CD8-positive, alpha-beta memory T cell (primary cell): Measurements from ENCODE around the gene NDRG2. TPM values are rescaled to one million over a fixed set of nuclear protein-coding genes. Genes with fewer than 3 reads are reported as not detected.

Source experiments
- CTCF ChIA-PET: fragments of 350-600 bp; sonication (Branson Sonifier 250); formaldehyde crosslinking; loops from one replicate; lab custom pipeline; 2021; ENCODE audit warnings: antibody characterized with exemption; lab: Charles Lee
- POLR2A ChIA-PET: fragments of 350-600 bp; sonication (Branson Sonifier 250); formaldehyde crosslinking; loops from one replicate; lab custom pipeline; 2021; ENCODE audit warnings: antibody characterized with exemption; lab: Charles Lee
- DNase-seq, 5 donors: peaks; one replicate each; pipeline versions ENCODE4 v3.0.0 to v3.0.0-alpha.2; 2020 to 2022; ENCODE audit warnings: mixed read lengths in 1 of 5
- H3K27ac ChIP-seq: one replicate; pipeline ENCODE4 v1.7.0; 2013; ENCODE audit warnings: low read depth, mild to moderate bottlenecking, low read length, moderate library complexity
- H3K27me3 ChIP-seq: 2 replicates; pipeline ENCODE4 v1.7.0; 2013; ENCODE audit warnings: low read length, mild to moderate bottlenecking; ENCODE audit not compliant: insufficient read depth, poor library complexity, severe bottlenecking
- H3K36me3 ChIP-seq: 2 replicates; pipeline ENCODE4 v1.7.0; 2013; ENCODE audit warnings: mild to moderate bottlenecking, low read length, moderate library complexity; ENCODE audit not compliant: insufficient read depth
- H3K4me1 ChIP-seq: 2 replicates; pipeline ENCODE4 v1.7.0; 2013; ENCODE audit warnings: mild to moderate bottlenecking, low read length, moderate library complexity; ENCODE audit not compliant: insufficient read depth
- H3K4me3 ChIP-seq: 2 replicates; pipeline ENCODE4 v1.7.0; 2013; ENCODE audit warnings: mild to moderate bottlenecking, low read length
- H3K9me3 ChIP-seq: 2 replicates; pipeline ENCODE4 v1.7.0; 2013; ENCODE audit warnings: mild to moderate bottlenecking, low read length
- H3K27ac Mint-ChIP-seq, 8 donors: one replicate each; pipeline ENCODE4 v1.8.0; 2020 to 2021; ENCODE audit warnings: mixed read lengths in 8 of 8, mild to moderate bottlenecking in 6 of 8, inconsistent platforms in 3 of 8, moderate library complexity in 3 of 8
- H3K27me3 Mint-ChIP-seq, 2 donors: one replicate each; pipeline ENCODE4 v1.8.0; 2020 to 2021; ENCODE audit warnings: mixed read lengths in 2 of 2, mild to moderate bottlenecking in 1 of 2, moderate library complexity in 1 of 2
- H3K36me3 Mint-ChIP-seq, 3 donors: one replicate each; pipeline ENCODE4 v1.8.0; 2020 to 2021; ENCODE audit warnings: mixed read lengths in 3 of 3, inconsistent platforms in 1 of 3, mild to moderate bottlenecking in 1 of 3
- H3K4me1 Mint-ChIP-seq, 3 donors: one replicate each; pipeline ENCODE4 v1.8.0; 2020 to 2021; ENCODE audit warnings: mixed read lengths in 3 of 3, inconsistent platforms in 1 of 3, mild to moderate bottlenecking in 1 of 3
- H3K4me3 Mint-ChIP-seq, 7 donors: one replicate each; pipeline ENCODE4 v1.8.0; 2020 to 2021; ENCODE audit warnings: mixed read lengths in 7 of 7, mild to moderate bottlenecking in 6 of 7, moderate library complexity in 4 of 7, inconsistent platforms in 2 of 7
- H3K9me3 Mint-ChIP-seq, 5 donors: one replicate each; pipeline ENCODE4 v1.8.0; 2020 to 2022; ENCODE audit warnings: mixed read lengths in 5 of 5, mild to moderate bottlenecking in 3 of 5, moderate library complexity in 2 of 5, inconsistent platforms in 1 of 5
- polyA plus RNA-seq: library from polyadenylated mRNA; unstranded; fragments of 300-500 nt; fragmentation: Illumina TruSeq; gene quantifications from one replicate; pipeline ENCODE4 v1.2.3, GENCODE V29; 2021
- total RNA-seq, 2 experiments: library from RNA; stranded (reverse); gene quantifications; one replicate each; pipeline ENCODE4 v1.2.3, GENCODE V29; 2021

The NDRG2 gene
- total and polyA plus RNA-seq, 3 experiments from 2014 or later = 4.8 to 19.9 (median 5.0) TPM

DNA sequence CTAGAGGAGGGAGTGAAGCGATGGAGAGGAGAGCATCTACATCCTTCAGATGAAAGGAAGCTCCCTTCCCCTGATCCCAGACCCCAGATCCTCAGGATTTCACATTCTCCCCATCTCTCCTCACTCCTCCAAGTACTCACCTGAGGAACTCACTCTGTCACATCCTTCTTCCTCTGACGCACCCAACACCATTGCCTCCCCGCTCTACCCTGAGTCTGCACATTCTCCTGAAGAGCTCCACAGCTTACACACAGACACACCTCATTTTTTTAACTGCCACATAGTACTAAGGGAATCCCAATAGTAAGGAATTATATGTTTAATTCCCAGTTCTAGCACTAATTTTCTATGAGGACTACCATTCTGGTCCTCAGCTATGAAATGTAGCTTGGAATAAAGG is 51.4 kb downstream of the NDRG2 start:
- H3K9me3 ChIP-seq = no peaks in the 10 kb centered on the region
- Mint-ChIP-seq H3K4me3 (peak overlapping the region in 1 of 7 donors; percentile 13), H3K36me3 (peaks cover 0 to 2% (median 0%) of the 10 kb centered on the region in 3 donors), H3K4me1 (peaks cover 13 to 17% (median 14%) of the 10 kb centered on the region in 3 donors), H3K9me3 (no peaks in the 10 kb centered on the region), H3K27me3 (peaks cover 16 to 25% of the 10 kb centered on the region in 2 donors), H3K27ac (no peak overlapping the region)
- POLR2A ChIA-PET = no interaction called here
- no peak overlapping the region for H3K27ac ChIP-seq
- CTCF ChIA-PET = interaction anchor here (0.5 to 3.3 kb wide), 4 partner anchors 9 to 1851 kb away, joined by 3 to 52 read pairs (median 4); no protein-coding TSS in a partner anchor
- DNase-seq = no peak
- H3K4me3 ChIP-seq = no peak overlapping the region
- no peaks in the 10 kb centered on the region for H3K27me3 ChIP-seq
- H3K4me1 ChIP-seq = peaks cover 6% of the 10 kb centered on the region
- H3K36me3 ChIP-seq = no peaks in the 10 kb centered on the region

DNA sequence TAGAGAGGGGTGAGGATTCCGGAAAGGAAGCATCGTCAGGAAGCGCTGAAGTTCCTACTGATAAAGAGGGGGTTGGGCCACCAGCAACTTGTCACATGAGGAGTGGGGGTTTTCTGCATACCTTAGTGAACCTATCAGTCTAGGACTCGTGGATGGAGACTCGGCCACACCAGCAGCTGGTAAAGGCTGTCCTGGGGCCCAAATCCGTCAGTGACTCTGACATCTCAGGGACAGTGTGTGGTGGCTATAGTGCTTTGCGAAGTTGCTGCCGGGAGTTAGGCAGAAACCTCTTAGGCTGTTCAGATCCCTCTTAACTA is 53.2 kb downstream of the NDRG2 start:
- H3K36me3 Mint-ChIP-seq = peaks cover 0 to 2% (median 0%) of the 10 kb centered on the region in 3 donors
- peaks cover 28 to 43% of the 10 kb centered on the region in 2 donors for H3K27me3 Mint-ChIP-seq
- POLR2A ChIA-PET = no interaction called here
- Histone ChIP-seq H3K27me3 (no peaks in the 10 kb centered on the region), H3K4me1 (peaks cover 6% of the 10 kb centered on the region), H3K4me3 (peak overlapping the region; percentile 91), H3K36me3 (no peaks in the 10 kb centered on the region), H3K27ac (no peak overlapping the region), H3K9me3 (no peaks in the 10 kb centered on the region)
- peak overlapping the region; percentile 89 to 95 (median 93) for H3K4me3 Mint-ChIP-seq
- DNase-seq = no peak
- CTCF ChIA-PET = interaction anchor here (0.7 to 3.8 kb wide), 23 partner anchors 7 to 567 kb away, joined by 3 to 52 read pairs (median 5); partner anchors contain the start of genes RNASE6, SLC39A2, TMEM253 and ZNF219
- H3K27ac Mint-ChIP-seq = peak overlapping the region in 6 of 8 donors; percentile 13 to 84 (median 40)
- H3K4me1 Mint-ChIP-seq = peaks cover 13 to 17% (median 14%) of the 10 kb centered on the region in 3 donors
- H3K9me3 Mint-ChIP-seq = no peaks in the 10 kb centered on the region

DNA sequence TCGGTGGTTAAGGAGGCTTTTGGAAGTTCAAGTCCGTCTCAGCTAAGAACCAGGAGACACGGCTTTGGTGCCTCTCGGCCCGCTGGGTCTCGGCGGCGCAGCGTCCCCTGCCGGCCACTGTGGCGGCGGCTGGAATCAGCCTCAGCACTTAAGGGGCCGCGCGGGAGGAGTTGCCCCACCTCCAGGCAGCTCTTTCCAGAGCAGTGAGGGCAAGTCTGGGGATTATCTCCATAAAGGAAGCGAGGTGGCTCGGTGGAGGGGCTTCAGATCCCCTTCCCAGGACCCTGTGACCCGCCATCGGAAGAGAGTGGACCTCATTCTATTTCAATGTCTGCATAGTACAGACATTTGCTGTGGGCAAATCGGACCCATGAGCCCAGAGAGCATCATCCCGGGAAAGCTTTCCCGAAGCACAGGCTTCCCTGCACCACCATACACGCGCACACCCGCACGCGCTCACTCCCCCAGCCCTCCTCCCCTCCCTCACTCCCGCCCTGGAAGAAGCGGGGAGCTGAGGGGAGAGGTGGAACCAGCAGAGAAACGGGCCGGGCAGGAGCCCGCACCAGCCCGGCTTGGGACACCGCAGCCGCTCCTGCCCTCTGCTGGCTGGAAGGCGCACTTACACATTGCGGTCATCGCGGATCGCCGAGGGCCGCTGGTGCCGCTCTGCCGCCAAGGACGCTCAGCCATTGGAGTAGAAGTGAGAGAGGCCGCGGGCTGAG is 53.7 kb downstream of the NDRG2 start:
- no peaks in the 10 kb centered on the region for H3K27me3 ChIP-seq
- peak; percentile 65 to 80 (median 72) for DNase-seq

DNA sequence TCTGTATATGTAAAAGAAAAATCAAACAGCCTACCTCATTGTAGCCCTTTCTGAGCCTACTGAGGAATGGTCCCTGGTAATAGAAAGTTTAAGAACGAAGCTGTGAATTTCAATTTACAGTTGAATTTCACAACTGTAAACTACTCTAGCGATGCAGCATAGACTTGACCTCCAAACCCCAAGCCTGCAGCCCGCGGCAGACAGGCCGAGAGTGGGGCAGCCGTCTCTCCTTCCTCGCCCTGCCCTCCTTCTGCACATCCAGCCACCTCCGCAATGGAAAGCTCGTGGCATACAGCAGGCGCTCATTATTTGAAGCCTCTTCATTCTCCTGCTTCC is 54.2 kb downstream of the NDRG2 start:
- POLR2A ChIA-PET = no interaction called here
- Histone ChIP-seq H3K27me3 (no peaks in the 10 kb centered on the region), H3K36me3 (no peaks in the 10 kb centered on the region), H3K27ac (no peak overlapping the region), H3K4me3 (peak overlapping the region; percentile 91), H3K4me1 (peaks cover 6% of the 10 kb centered on the region), H3K9me3 (no peaks in the 10 kb centered on the region)
- peaks cover 32 to 49% of the 10 kb centered on the region in 2 donors for H3K27me3 Mint-ChIP-seq
- no peak for DNase-seq
- CTCF ChIA-PET = interaction anchor here (0.7 to 3.8 kb wide), 33 partner anchors 8 to 566 kb away, joined by 3 to 52 read pairs (median 3); partner anchors contain the start of genes RNASE6, RNASE8 and SLC39A2
- H3K9me3 Mint-ChIP-seq = no peaks in the 10 kb centered on the region
- H3K27ac Mint-ChIP-seq = peak overlapping the region in 2 of 8 donors; percentile 43 to 76
- peaks cover 13 to 17% (median 14%) of the 10 kb centered on the region in 3 donors for H3K4me1 Mint-ChIP-seq
- H3K4me3 Mint-ChIP-seq = peak overlapping the region; percentile 89 to 95 (median 93)
- H3K36me3 Mint-ChIP-seq = peaks cover 0 to 2% (median 0%) of the 10 kb centered on the region in 3 donors

More for the DNA sequence above, 53.7 kb downstream of the NDRG2 start:
- Histone ChIP-seq H3K4me3 (peak overlapping the region; percentile 91), H3K36me3 (no peaks in the 10 kb centered on the region), H3K9me3 (no peaks in the 10 kb centered on the region), H3K27ac (no peak overlapping the region), H3K4me1 (peaks cover 6% of the 10 kb centered on the region)
- peak overlapping the region in 7 of 8 donors; percentile 13 to 84 (median 76) for H3K27ac Mint-ChIP-seq
- peaks cover 0 to 2% (median 0%) of the 10 kb centered on the region in 3 donors for H3K36me3 Mint-ChIP-seq
- CTCF ChIA-PET = interaction anchor here (0.7 to 3.8 kb wide), 38 partner anchors 8 to 567 kb away, joined by 3 to 52 read pairs (median 4); partner anchors contain the start of genes RNASE6, RNASE8, SLC39A2 and TMEM253
- POLR2A ChIA-PET = no interaction called here
- H3K4me1 Mint-ChIP-seq = peaks cover 13 to 17% (median 14%) of the 10 kb centered on the region in 3 donors
- H3K4me3 Mint-ChIP-seq = peak overlapping the region; percentile 89 to 95 (median 93)
- peaks cover 28 to 45% of the 10 kb centered on the region in 2 donors for H3K27me3 Mint-ChIP-seq
- H3K9me3 Mint-ChIP-seq = no peaks in the 10 kb centered on the region

DNA sequence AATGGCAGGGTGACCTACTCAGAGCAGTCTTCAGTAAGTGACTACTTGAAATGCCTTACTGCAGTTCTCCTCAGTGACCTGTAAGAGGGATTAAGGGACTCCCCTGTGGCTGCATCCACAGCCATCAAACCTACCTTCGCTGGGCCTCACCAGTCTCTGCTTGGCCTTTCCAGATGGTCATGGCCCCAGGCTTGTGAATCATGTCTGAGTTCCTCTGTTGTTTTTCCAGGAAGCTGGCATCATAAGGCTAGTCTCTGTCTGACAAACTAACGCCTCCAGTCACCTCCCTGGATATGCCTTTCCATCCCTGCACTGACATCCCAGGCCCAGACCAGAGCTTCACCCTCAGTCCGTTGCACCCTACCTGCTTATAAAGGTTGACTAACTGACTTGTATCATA is 55.5 kb downstream of the NDRG2 start:
- H3K4me1 Mint-ChIP-seq = peaks cover 13 to 17% (median 14%) of the 10 kb centered on the region in 3 donors
- no peak overlapping the region for H3K27ac ChIP-seq
- H3K27ac Mint-ChIP-seq = no peak overlapping the region

More for the DNA sequence above, 55.5 kb downstream of the NDRG2 start:
- Histone ChIP-seq H3K27me3 (no peaks in the 10 kb centered on the region), H3K9me3 (no peaks in the 10 kb centered on the region), H3K36me3 (no peaks in the 10 kb centered on the region), H3K4me1 (peaks cover 6% of the 10 kb centered on the region), H3K4me3 (no peak overlapping the region)
- H3K36me3 Mint-ChIP-seq = peaks cover 0 to 2% (median 0%) of the 10 kb centered on the region in 3 donors
- peaks cover 39 to 61% of the 10 kb centered on the region in 2 donors for H3K27me3 Mint-ChIP-seq
- H3K4me3 Mint-ChIP-seq = no peak overlapping the region
- POLR2A ChIA-PET = no interaction called here
- H3K9me3 Mint-ChIP-seq = no peaks in the 10 kb centered on the region
- DNase-seq = no peak
- CTCF ChIA-PET = interaction anchor here (3.8 kb wide), 1 partner anchor 13 kb away, joined by 41 read pairs; no protein-coding TSS in a partner anchor

Other genes with a start within 250 kb of the NDRG2 start
- gene RNASE6, start 243.8 kb downstream of the NDRG2 start, total RNA-seq = under 1 TPM; 0.74 to 0.95 TPM
- gene RNASE6, start 243.8 kb downstream of the NDRG2 start, polyA plus RNA-seq = 9.8 TPM
- gene RNASE1, start 222.2 kb downstream of the NDRG2 start, total RNA-seq = 1 to 10 TPM; 3.5 to 4.3 TPM
- not detected for gene RNASE1, start 222.2 kb downstream of the NDRG2 start, polyA plus RNA-seq
- gene RNASE3, start 133.7 kb downstream of the NDRG2 start, total RNA-seq = not detected
- gene RNASE3, start 133.7 kb downstream of the NDRG2 start, polyA plus RNA-seq = not detected
- gene RNASE2, start 69.6 kb downstream of the NDRG2 start, total RNA-seq = not detected
- not detected for gene RNASE2, start 69.6 kb downstream of the NDRG2 start, polyA plus RNA-seq
- 100 to 1,000 TPM; 102 to 107 TPM for gene METTL17, start 35.1 kb downstream of the NDRG2 start, total RNA-seq
- 43.9 TPM for gene METTL17, start 35.1 kb downstream of the NDRG2 start, polyA plus RNA-seq
- gene SLC39A2, start 25.8 kb downstream of the NDRG2 start, total RNA-seq = under 1 TPM in 1 of 2 experiments, not detected in 1; 0.16 TPM
- gene SLC39A2, start 25.8 kb downstream of the NDRG2 start, polyA plus RNA-seq = not detected
- gene TPPP2, start 5.2 kb upstream of the NDRG2 start, total RNA-seq = not detected
- not detected for gene TPPP2, start 5.2 kb upstream of the NDRG2 start, polyA plus RNA-seq
- not detected for gene RNASE13, start 9.7 kb upstream of the NDRG2 start, total RNA-seq
- gene RNASE13, start 9.7 kb upstream of the NDRG2 start, polyA plus RNA-seq = not detected
- not detected for gene RNASE7, start 17.3 kb upstream of the NDRG2 start, total RNA-seq
- not detected for gene RNASE7, start 17.3 kb upstream of the NDRG2 start, polyA plus RNA-seq
- not detected for gene RNASE8, start 32.8 kb upstream of the NDRG2 start, total RNA-seq
- not detected for gene RNASE8, start 32.8 kb upstream of the NDRG2 start, polyA plus RNA-seq
- under 1 TPM; 0.16 to 0.39 TPM for gene ARHGEF40, start 45.2 kb upstream of the NDRG2 start, total RNA-seq
- gene ARHGEF40, start 45.2 kb upstream of the NDRG2 start, polyA plus RNA-seq = 0.40 TPM
- gene ZNF219, start 73.6 kb upstream of the NDRG2 start, total RNA-seq = 1 to 10 TPM; 7.0 to 8.2 TPM
- gene ZNF219, start 73.6 kb upstream of the NDRG2 start, polyA plus RNA-seq = 1.3 TPM
- gene TMEM253, start 76.0 kb upstream of the NDRG2 start, total RNA-seq = not detected
- not detected for gene TMEM253, start 76.0 kb upstream of the NDRG2 start, polyA plus RNA-seq
- not detected for gene OR5AU1, start 131.0 kb upstream of the NDRG2 start, total RNA-seq
- gene OR5AU1, start 131.0 kb upstream of the NDRG2 start, polyA plus RNA-seq = not detected
- 1,000 to 10,000 TPM; 1,158 to 1,180 TPM for gene HNRNPC, start 244.4 kb upstream of the NDRG2 start, total RNA-seq
- gene HNRNPC, start 244.4 kb upstream of the NDRG2 start, polyA plus RNA-seq = 700 TPM